Kidney epithelial cell (primary cell): ENCODE data around the gene RNF126. TPM values are rescaled to one million over a fixed set of nuclear protein-coding genes. Genes with fewer than 3 reads are reported as not detected.
"Not testable (repeated sequence)": the region's sequence is repeated elsewhere in the genome, so short reads cannot be mapped to it uniquely, and the experiment has no call there.

Experiments
- DNase-seq: peaks from one replicate; pipeline ENCODE4 v3.0.0-alpha.2; 2010; ENCODE audit warnings: low read depth
- H3K27me3 ChIP-seq: 2 replicates; pipeline ENCODE4 v1.6.0; 2011; ENCODE audit warnings: low read length; ENCODE audit not compliant: control insufficient read depth, insufficient read depth
- H3K36me3 ChIP-seq: 2 replicates; pipeline ENCODE4 v1.5.1; 2011; ENCODE audit warnings: low read length; ENCODE audit not compliant: control insufficient read depth, insufficient read depth
- H3K4me3 ChIP-seq: 2 replicates; pipeline ENCODE4 v1.5.1; 2011; ENCODE audit warnings: low read depth, mild to moderate bottlenecking, control low read depth, low read length
- CTCF ChIP-seq: IDR thresholded peaks from 2 replicates; pipeline ENCODE4 v1.5.1; 2011; ENCODE audit warnings: mild to moderate bottlenecking, moderate library complexity, low read length, control low read depth, inconsistent platforms; ENCODE audit not compliant: insufficient read depth, poor library complexity, severe bottlenecking
- total RNA-seq: library from RNA; depleted of rRNA; stranded (reverse); fragments of >200 nt; gene quantifications from 2 replicates; pipeline ENCODE4 v1.2.3, GENCODE V29; 2015

RNF126 gene
- total RNA-seq, 1 donor from 2014 or later, result 77.6 TPM

GRCh38 chr19:629961-630714 is 32.9 kb downstream of the RNF126 start:
- Histone ChIP-seq H3K4me3 (no peak overlapping the region), H3K36me3 (no peaks in the 10 kb centered on the region), H3K27me3 (no peaks in the 10 kb centered on the region)
- TF ChIP-seq CTCF, result no peak
- no peak for DNase-seq

GRCh38 chr19:629515-629914 is 33.5 kb downstream of the RNF126 start:
- H3K4me3 ChIP-seq, H3K36me3 ChIP-seq, H3K27me3 ChIP-seq, DNase-seq: not testable (repeated sequence)

- Histone ChIP-seq H3K4me3 (no peak overlapping the region), H3K36me3 (no peaks in the 10 kb centered on the region), H3K27me3 (no peaks in the 10 kb centered on the region)
- DNase-seq, result no peak
- peak; percentile 35 for TF ChIP-seq CTCF
Measured at GRCh38 chr19:628168-628567, 34.8 kb downstream of the RNF126 start.

GRCh38 chr19:626566-626965 is 36.4 kb downstream of the RNF126 start:
- H3K4me3 ChIP-seq, DNase-seq, H3K27me3 ChIP-seq, H3K36me3 ChIP-seq: not testable (repeated sequence)

- no peak for DNase-seq
- Histone ChIP-seq H3K36me3 (no peaks in the 10 kb centered on the region), H3K4me3 (no peak overlapping the region), H3K27me3 (no peaks in the 10 kb centered on the region)
- TF ChIP-seq CTCF, result no peak
Measured at GRCh38 chr19:625257-625656, 37.8 kb downstream of the RNF126 start.

- H3K4me3 ChIP-seq, result no peak overlapping the region
- no peaks in the 10 kb centered on the region for H3K27me3 ChIP-seq
- no peak for TF ChIP-seq CTCF
- no peak for DNase-seq
- no peaks in the 10 kb centered on the region for H3K36me3 ChIP-seq
Measured at GRCh38 chr19:624433-625109, 38.4 kb downstream of the RNF126 start.

GRCh38 chr19:623974-624373 is 39.0 kb downstream of the RNF126 start:
- no peaks in the 10 kb centered on the region for H3K27me3 ChIP-seq
- no peaks in the 10 kb centered on the region for H3K36me3 ChIP-seq
- peak; percentile 65 for DNase-seq
- H3K4me3 ChIP-seq, result no peak overlapping the region
- no peak for TF ChIP-seq CTCF
